Kidney (tissue), 14 donors: ENCODE measurements around the gene GLYATL3. TPM values are rescaled to one million over a fixed set of nuclear protein-coding genes. Genes with fewer than 3 reads are reported as not detected.

Experiments
- DNase-seq, 5 donors: peaks; one replicate each; pipeline ENCODE4 v3.0.0-alpha.2; 2013 to 2020
- FAIRE-seq: peaks from 2 replicates; lab custom pipeline; 2012; peaks lifted over from hg19 to GRCh38; lab: Jason Lieb, UNC
- H3K27ac ChIP-seq, 2 donors: one replicate each; pipeline ENCODE4 v1.7.0; 2013; ENCODE audit warnings: low read depth in 2 of 2, low read length in 2 of 2, inconsistent platforms in 1 of 2
- H3K27me3 ChIP-seq: one replicate; pipeline ENCODE4 v1.7.1; 2013; ENCODE audit warnings: low read length, inconsistent platforms; ENCODE audit not compliant: control insufficient read depth, insufficient read depth
- H3K36me3 ChIP-seq, 3 donors: one replicate each; pipeline versions ENCODE4 v1.7.0 to v1.7.1; 2013; ENCODE audit warnings: low read length in 3 of 3, control low read depth in 1 of 3, inconsistent platforms in 1 of 3; ENCODE audit not compliant: insufficient read depth in 3 of 3, control insufficient read depth in 2 of 3
- H3K4me1 ChIP-seq, 3 donors: one replicate each; pipeline versions ENCODE4 v1.7.0 to v1.7.1; 2013; ENCODE audit warnings: low read length in 3 of 3, inconsistent platforms in 1 of 3, low read depth in 1 of 3; ENCODE audit not compliant: control insufficient read depth in 2 of 3, insufficient read depth in 2 of 3
- H3K4me3 ChIP-seq, 3 donors: one replicate each; pipeline versions ENCODE4 v1.7.0 to v1.8.1; 2013; ENCODE audit warnings: low read length in 3 of 3, control low read depth in 1 of 3, inconsistent platforms in 1 of 3
- H3K9ac ChIP-seq, 3 donors: one replicate each; pipeline versions ENCODE4 v1.7.0 to v1.7.1; 2013; ENCODE audit warnings: low read length in 3 of 3, control low read depth in 1 of 3, inconsistent platforms in 1 of 3
- H3K9me3 ChIP-seq, 3 donors: one replicate each; pipeline versions ENCODE4 v1.7.0 to v1.7.1; 2013; ENCODE audit warnings: low read length in 3 of 3, control low read depth in 1 of 3, inconsistent platforms in 1 of 3; ENCODE audit not compliant: control insufficient read depth in 2 of 3, insufficient read depth in 1 of 3
- intact Hi-C: fragments of 100-400 bp; cut with DNase I; formaldehyde crosslinking; loops from one replicate; pipeline ENCODE4 v1.11.1; 2022
- polyA plus RNA-seq: library from polyadenylated mRNA; stranded (reverse); fragments of 350-450 nt; fragmentation: Illumina TruSeq; extraction: RNeasy Lipid Tissue Mini Kit (QIAGEN cat#74804); gene quantifications from one replicate; pipeline ENCODE4 v1.2.3, GENCODE V29; 2014; ENCODE audit warnings: low read depth, low replicate concordance; ENCODE audit not compliant: insufficient read depth
- total RNA-seq: library from RNA; stranded (reverse); fragmentation: NEBNext Ultra II Directional; extraction: Animal tissue kit (Norgen Biotek cat#: 25700); gene quantifications from one replicate; pipeline ENCODE4 v1.2.1, GENCODE V29; 2021
- TF ChIP-seq, protein P1 (sequence below): IDR thresholded peaks from 3 replicates; pipeline ENCODE4 v1.5.1; 2012; ENCODE audit warnings: mild to moderate bottlenecking, moderate library complexity, borderline replicate concordance; ENCODE audit not compliant: insufficient read depth; ENCODE audit errors: extremely low read depth
- donor health status: control.
- donor health status: control.
- donor health status: control.
- donor health status: control.
- donor health status: control.
- donor health status: DM: yes; HTN: yes; CAD: no.
- donor health status: Normal renal cell carcinoma (clear cell type).

GLYATL3 gene
- total and polyA plus RNA-seq, 2 donors from 2014 or later, result not detected

DNA sequence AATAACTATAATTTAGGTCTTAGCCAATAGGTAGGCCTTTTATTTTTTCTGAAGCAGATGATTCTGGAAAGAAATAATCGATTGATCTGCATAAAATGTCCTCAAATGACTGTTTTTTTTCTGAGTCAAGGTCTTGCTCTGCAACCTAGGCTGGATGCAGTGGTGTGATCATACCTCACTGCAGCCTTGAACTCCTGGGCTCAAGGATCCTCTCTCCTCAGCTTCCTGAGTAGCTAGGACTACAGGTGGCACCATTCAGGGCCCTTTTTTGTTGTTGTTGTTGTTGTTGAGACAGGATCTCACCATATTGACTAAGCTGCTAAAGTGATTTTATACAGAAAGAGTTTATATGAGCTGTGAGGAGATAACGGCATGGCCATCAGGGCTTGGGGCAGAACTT is 18.2 kb downstream of the GLYATL3 start:
- H3K4me1 ChIP-seq, result no peaks in the 10 kb centered on the region
- intact Hi-C loops, result no loop called here
- H3K9ac ChIP-seq, result no peak overlapping the region
- FAIRE-seq (no peak), DNase-seq (no peak)
- H3K9me3 ChIP-seq, result no peaks in the 10 kb centered on the region
- H3K27me3 ChIP-seq, result no peaks in the 10 kb centered on the region
- TF ChIP-seq, protein P1, sequence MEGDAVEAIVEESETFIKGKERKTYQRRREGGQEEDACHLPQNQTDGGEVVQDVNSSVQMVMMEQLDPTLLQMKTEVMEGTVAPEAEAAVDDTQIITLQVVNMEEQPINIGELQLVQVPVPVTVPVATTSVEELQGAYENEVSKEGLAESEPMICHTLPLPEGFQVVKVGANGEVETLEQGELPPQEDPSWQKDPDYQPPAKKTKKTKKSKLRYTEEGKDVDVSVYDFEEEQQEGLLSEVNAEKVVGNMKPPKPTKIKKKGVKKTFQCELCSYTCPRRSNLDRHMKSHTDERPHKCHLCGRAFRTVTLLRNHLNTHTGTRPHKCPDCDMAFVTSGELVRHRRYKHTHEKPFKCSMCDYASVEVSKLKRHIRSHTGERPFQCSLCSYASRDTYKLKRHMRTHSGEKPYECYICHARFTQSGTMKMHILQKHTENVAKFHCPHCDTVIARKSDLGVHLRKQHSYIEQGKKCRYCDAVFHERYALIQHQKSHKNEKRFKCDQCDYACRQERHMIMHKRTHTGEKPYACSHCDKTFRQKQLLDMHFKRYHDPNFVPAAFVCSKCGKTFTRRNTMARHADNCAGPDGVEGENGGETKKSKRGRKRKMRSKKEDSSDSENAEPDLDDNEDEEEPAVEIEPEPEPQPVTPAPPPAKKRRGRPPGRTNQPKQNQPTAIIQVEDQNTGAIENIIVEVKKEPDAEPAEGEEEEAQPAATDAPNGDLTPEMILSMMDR, result no peak
- no peak overlapping the region for H3K27ac ChIP-seq
- H3K4me3 ChIP-seq, result no peak overlapping the region
- no peaks in the 10 kb centered on the region for H3K36me3 ChIP-seq

DNA sequence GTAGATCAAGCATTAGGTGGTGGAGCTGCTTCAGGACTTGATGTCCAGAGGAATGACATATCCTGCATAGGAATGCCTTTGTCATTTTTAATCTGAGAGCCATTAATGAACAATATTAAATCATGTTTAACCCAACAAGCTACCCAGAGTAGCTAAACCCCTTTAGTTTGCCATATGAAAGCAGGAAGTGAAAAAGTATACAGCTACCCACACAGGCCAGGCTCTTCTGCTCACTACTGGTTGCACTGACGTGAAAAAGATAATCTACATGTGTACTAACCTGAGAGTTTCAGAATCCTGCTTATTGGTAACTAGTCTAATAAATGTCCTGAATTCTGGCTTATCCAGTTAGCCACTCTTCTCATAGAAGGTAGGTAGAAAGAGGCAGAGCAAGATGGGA is 19.9 kb downstream of the GLYATL3 start:
- Histone ChIP-seq H3K27ac (no peak overlapping the region), H3K9me3 (no peaks in the 10 kb centered on the region), H3K4me3 (no peak overlapping the region), H3K27me3 (no peaks in the 10 kb centered on the region), H3K4me1 (no peaks in the 10 kb centered on the region), H3K9ac (no peak overlapping the region), H3K36me3 (no peaks in the 10 kb centered on the region)
- intact Hi-C loops, result no loop called here
- TF ChIP-seq, protein P1, result no peak
- FAIRE-seq (no peak), DNase-seq (no peak)

DNA sequence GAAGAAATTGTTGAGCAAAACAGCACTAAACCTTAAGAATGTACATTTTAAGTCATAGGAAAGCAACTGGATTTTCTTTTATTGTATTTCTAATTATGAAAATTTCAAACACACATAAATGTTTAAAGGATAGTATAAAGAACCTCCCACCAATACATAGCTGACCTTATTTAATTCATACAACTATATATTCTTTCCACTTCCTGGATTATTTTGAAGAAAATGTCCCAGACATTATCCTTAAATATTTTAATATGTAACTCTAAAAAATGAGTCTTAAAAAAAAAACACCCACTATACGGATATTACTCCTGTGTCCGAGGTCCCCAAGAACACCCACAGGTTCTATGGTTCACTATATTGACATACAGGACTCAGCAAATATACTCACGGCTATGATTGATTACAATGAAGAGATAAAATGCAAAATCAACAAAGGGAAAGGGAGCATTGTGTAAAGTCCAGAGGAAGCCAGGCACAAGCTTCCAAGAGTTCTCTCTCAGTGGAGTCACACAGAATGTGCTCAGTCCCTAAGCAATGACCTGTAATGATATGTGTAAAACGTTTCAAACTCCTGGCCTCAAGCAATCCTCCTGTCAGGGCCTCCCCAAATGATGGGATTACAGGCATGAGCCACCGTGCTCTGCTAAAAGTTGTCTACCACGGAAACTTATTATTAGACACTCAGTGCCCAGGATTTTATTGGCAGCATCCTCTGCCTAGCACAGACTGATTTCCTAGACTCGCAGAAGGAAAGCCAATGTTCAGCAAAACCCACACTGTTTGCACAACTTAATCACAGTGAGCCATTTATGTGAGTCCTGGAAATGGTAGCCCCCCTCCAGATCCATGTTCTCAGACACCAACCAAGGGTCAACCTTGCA is 23.2 kb downstream of the GLYATL3 start:
- Histone ChIP-seq H3K9me3 (no peaks in the 10 kb centered on the region), H3K9ac (no peak overlapping the region), H3K4me1 (no peaks in the 10 kb centered on the region), H3K4me3 (no peak overlapping the region), H3K27ac (no peak overlapping the region), H3K36me3 (no peaks in the 10 kb centered on the region), H3K27me3 (no peaks in the 10 kb centered on the region)
- no peak for DNase-seq
- FAIRE-seq, result no peak
- intact Hi-C loops, result no loop called here
- TF ChIP-seq, protein P1, result no peak
